ENCODE measurements around the gene OR52K1. TPM values are rescaled to one million over a fixed set of nuclear protein-coding genes. Genes with fewer than 3 reads are reported as not detected.
"Not testable (repeated sequence)": the region's sequence is repeated elsewhere in the genome, so short reads cannot be mapped to it uniquely, and the experiment has no call there.

The OR52K1 gene
- total and polyA plus RNA-seq, 11 donors: 0.05 TPM; not detected in 9

DNA sequence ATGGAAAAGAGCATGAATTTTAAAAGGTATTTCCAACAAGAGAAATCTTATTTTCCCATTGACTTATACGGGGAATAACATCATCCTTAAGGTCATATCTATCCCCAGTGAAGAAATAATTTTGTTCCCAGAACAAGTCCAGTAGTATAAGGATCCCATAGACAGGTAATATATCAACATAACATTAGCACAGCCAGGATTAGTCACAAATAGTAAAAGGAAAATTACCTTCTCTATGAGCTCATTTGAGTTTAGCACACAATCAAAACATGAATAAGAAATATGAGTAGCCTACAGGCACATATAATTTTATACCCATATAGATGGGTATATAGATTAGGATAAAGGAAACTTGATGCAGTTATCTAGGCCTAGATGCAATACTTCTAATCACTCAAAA is 2.8 kb upstream of the OR52K1 start:
- Histone ChIP-seq H3K36me3 (no peaks in the 10 kb centered on the region), H3K4me3 (no peak overlapping the region), H3K9me3 (no peaks in the 10 kb centered on the region), H3K27ac (no peak overlapping the region), H3K27me3 (no peaks in the 10 kb centered on the region), H3K4me1 (peaks cover 0 to 18% (median 0%) of the 10 kb centered on the region in 12 donors)
- ATAC-seq (no peak), DNase-seq (no peak)
- 70 to 79% (median 78%) methylated on average over 1 of the region's 1 CpG for WGBS, 4 donors
- TF ChIP-seq, protein P1, sequence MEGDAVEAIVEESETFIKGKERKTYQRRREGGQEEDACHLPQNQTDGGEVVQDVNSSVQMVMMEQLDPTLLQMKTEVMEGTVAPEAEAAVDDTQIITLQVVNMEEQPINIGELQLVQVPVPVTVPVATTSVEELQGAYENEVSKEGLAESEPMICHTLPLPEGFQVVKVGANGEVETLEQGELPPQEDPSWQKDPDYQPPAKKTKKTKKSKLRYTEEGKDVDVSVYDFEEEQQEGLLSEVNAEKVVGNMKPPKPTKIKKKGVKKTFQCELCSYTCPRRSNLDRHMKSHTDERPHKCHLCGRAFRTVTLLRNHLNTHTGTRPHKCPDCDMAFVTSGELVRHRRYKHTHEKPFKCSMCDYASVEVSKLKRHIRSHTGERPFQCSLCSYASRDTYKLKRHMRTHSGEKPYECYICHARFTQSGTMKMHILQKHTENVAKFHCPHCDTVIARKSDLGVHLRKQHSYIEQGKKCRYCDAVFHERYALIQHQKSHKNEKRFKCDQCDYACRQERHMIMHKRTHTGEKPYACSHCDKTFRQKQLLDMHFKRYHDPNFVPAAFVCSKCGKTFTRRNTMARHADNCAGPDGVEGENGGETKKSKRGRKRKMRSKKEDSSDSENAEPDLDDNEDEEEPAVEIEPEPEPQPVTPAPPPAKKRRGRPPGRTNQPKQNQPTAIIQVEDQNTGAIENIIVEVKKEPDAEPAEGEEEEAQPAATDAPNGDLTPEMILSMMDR (IDR thresholded peaks at IDR 0.05): no peak
- no peak for TF ChIP-seq POLR2A (IDR thresholded peaks at IDR 0.05)
- intact Hi-C loops (cut with DNase I): no loop called here

DNA sequence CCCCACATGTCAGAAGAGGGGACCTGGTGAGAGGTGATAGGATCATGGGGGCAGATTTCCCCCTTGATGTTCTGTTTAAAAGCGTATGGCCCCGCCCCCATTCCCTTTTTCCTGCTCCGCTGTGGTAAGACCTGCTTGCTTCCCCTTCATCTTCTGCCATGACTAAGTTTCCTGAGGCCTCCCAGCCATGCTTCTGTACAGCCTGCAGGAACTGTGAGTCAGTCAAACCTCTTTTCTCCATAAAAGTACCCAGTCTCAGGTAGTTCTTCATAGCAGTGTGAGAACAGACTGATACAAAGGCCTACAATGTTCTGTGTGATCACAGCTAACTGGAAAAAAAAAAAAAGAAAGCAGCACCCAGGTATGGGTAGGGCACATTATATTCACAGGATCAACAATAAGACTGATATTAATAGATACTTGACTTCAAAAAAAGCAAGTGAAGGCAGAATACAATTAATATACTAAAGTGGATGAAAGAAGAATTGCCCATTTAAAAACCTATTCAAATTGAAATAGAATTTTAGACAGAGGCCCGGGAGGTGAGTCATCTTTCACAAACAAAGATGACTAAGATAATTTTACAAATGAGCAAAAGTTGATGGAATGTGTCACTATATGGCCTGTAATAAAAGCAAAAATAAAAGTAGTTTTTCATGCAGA is 1.7 kb upstream of the OR52K1 start:
- no peak overlapping the region for H3K4me3 ChIP-seq
- no peak overlapping the region for H3K27ac ChIP-seq
- H3K9me3 ChIP-seq: no peaks in the 10 kb centered on the region
- H3K27me3 ChIP-seq: no peaks in the 10 kb centered on the region
- no peaks in the 10 kb centered on the region for H3K36me3 ChIP-seq
- ATAC-seq (no peak), DNase-seq (no peak)
- TF ChIP-seq, protein P1 (IDR thresholded peaks at IDR 0.05): no peak
- TF ChIP-seq POLR2A (IDR thresholded peaks at IDR 0.05): no peak
- H3K4me1 ChIP-seq: peaks cover 0 to 18% (median 0%) of the 10 kb centered on the region in 12 donors
- WGBS, 4 donors: 75 to 84% (median 80%) methylated on average over 4 of the region's 4 CpGs
- intact Hi-C loops (cut with DNase I): no loop called here

DNA sequence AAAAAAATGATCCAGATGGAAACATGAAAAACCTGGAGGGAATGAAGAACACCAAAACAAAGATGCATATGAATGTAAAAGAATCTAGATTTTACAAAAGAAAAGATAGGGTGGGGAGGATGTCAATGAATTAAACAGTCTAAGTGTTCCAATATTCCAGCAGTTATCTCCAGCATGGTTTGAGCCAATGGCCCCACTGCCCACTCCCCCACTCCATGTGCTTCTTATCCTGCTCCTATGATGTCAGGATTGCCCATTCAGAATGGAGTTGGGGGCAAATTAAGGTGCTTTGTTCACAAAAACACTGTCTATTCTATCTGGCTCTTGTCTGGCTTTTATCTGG is 1.2 kb upstream of the OR52K1 start:
- Histone ChIP-seq H3K4me1 (peaks cover 0 to 18% (median 0%) of the 10 kb centered on the region in 12 donors), H3K36me3 (no peaks in the 10 kb centered on the region), H3K4me3 (no peak overlapping the region), H3K27ac (no peak overlapping the region), H3K9me3 (no peaks in the 10 kb centered on the region), H3K27me3 (no peaks in the 10 kb centered on the region)
- no peak for DNase-seq
- TF ChIP-seq, protein P1 (IDR thresholded peaks at IDR 0.05): no peak
- TF ChIP-seq POLR2A (IDR thresholded peaks at IDR 0.05): no peak
- no peak for ATAC-seq
- intact Hi-C loops (cut with DNase I): no loop called here

DNA sequence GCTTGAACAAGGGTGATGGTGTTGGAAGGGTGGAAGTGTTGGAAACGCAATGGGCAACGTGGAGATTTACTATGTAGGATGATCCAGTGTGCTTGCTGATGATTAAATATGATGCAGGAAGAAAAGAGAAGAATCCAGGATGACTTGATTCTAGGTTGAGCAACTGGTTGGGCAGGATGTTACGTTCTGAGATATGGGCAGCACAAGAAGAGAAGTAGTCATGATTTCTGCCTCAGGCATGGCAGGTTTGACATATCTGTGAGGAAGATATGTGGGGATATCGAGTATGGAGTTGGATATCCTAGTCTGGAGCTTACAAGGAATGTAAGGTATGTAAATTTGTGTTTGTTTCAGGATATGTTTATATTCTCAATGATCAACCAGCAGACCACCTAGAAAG is 1.9 kb downstream of the OR52K1 start:
- Histone ChIP-seq H3K36me3 (no peaks in the 10 kb centered on the region), H3K27ac (no peak overlapping the region), H3K27me3 (peaks cover 0 to 5% (median 0%) of the 10 kb centered on the region in 9 donors), H3K4me1 (peaks cover 0 to 18% (median 0%) of the 10 kb centered on the region in 12 donors), H3K4me3 (no peak overlapping the region), H3K9me3 (no peaks in the 10 kb centered on the region)
- 69 to 79% (median 70%) methylated on average over 4 of the region's 4 CpGs for WGBS, 4 donors
- intact Hi-C loops (cut with DNase I): no loop called here
- TF ChIP-seq, protein P1 (IDR thresholded peaks at IDR 0.05): no peak
- no peak for TF ChIP-seq POLR2A (IDR thresholded peaks at IDR 0.05)
- DNase-seq: no peak
- no peak for ATAC-seq

DNA sequence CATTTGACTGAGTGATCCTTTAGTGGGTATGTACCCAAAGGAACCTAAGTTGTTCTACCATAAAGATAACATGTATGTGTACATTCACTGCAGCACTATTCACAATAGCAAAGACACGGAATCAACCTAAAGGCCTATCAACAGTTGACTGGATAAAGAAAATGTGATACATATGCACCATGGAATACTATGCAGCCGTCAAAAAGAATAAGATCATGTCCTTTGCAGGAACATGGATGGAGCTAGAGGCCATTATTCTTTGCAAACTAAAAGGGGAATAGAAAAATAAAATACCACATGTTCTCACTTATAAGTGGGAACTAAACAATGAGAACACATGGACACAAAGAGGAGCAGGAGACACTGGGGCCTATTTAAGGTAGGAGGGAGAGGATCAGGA is 9.0 kb downstream of the OR52K1 start:
- not testable (repeated sequence) for H3K36me3 ChIP-seq, H3K4me1 ChIP-seq, H3K9me3 ChIP-seq, DNase-seq, H3K27ac ChIP-seq, ATAC-seq, H3K4me3 ChIP-seq
- WGBS, 4 donors: 48 to 88% (median 72%) methylated on average over 2 of the region's 2 CpGs
- intact Hi-C loops (cut with DNase I): loop anchor here in 3 of 10 donors (2.0 to 10.0 kb wide), 3 partner anchors 97 to 303 kb away; partner anchors contain the start of gene TRIM21 (in 1 of the 3)
- H3K27me3 ChIP-seq: peaks cover 0 to 17% (median 0%) of the 10 kb centered on the region in 9 donors
